Neural progenitor cell (in vitro differentiated cells): Measurements from ENCODE around the gene COL23A1. TPM values are rescaled to one million over a fixed set of nuclear protein-coding genes. Genes with fewer than 3 reads are reported as not detected.

Experiments used
- DNase-seq: peaks from one replicate; pipeline ENCODE4 v3.0.0-alpha.2; 2016; ENCODE audit warnings: low spot score
- H2AFZ ChIP-seq: fragments of 200-600 bp; sonication (generic); replicated peaks from 2 replicates; pipeline ENCODE4 v1.6.1; 2016; ENCODE audit warnings: antibody characterized with exemption
- H3F3A ChIP-seq: fragments of 200-600 bp; sonication (generic); 2 replicates; pipeline ENCODE4 v1.6.1; 2016; ENCODE audit warnings: antibody characterized with exemption, low read depth
- H3K27ac ChIP-seq: fragments of 200-600 bp; sonication (generic); 2 replicates; pipeline ENCODE4 v1.5.1; 2016; ENCODE audit warnings: mild to moderate bottlenecking
- H3K27me3 ChIP-seq: fragments of 200-600 bp; sonication (generic); 2 replicates; pipeline ENCODE4 v1.6.1; 2016; ENCODE audit warnings: mild to moderate bottlenecking, moderate library complexity
- H3K36me3 ChIP-seq: fragments of 200-600 bp; sonication (generic); 2 replicates; pipeline ENCODE4 v1.5.1; 2016
- H3K4me1 ChIP-seq: fragments of 200-600 bp; sonication (generic); 2 replicates; pipeline ENCODE4 v1.6.1; 2016; ENCODE audit warnings: mixed run types
- H3K4me2 ChIP-seq: fragments of 200-600 bp; sonication (generic); 2 replicates; pipeline ENCODE4 v1.6.1; 2016
- H3K4me3 ChIP-seq: fragments of 200-600 bp; sonication (generic); 2 replicates; pipeline ENCODE4 v1.5.1; 2016
- H3K79me2 ChIP-seq: fragments of 200-600 bp; sonication (generic); 2 replicates; pipeline ENCODE4 v1.6.1; 2016; ENCODE audit warnings: low read depth
- H3K9ac ChIP-seq: fragments of 200-600 bp; sonication (generic); 2 replicates; pipeline ENCODE4 v1.6.1; 2016
- H3K9me3 ChIP-seq: fragments of 200-600 bp; sonication (generic); 2 replicates; pipeline ENCODE4 v1.5.1; 2016; ENCODE audit warnings: low read depth
- H4K20me1 ChIP-seq: fragments of 200-600 bp; sonication (generic); 2 replicates; pipeline ENCODE4 v1.6.1; 2016; ENCODE audit warnings: low read depth
- H3K27ac Mint-ChIP-seq: 3 replicates; pipeline ENCODE4 v1.8.0; 2021; ENCODE audit warnings: mixed read lengths
- H3K27me3 Mint-ChIP-seq: 2 replicates; pipeline ENCODE4 v1.8.0; 2022; ENCODE audit warnings: low read depth, mild to moderate bottlenecking, inconsistent platforms, moderate library complexity, mixed read lengths; ENCODE audit not compliant: insufficient read depth
- H3K36me3 Mint-ChIP-seq: 3 replicates; pipeline ENCODE4 v1.8.0; 2021; ENCODE audit warnings: mixed read lengths
- H3K4me1 Mint-ChIP-seq: 3 replicates; pipeline ENCODE4 v1.8.0; 2021; ENCODE audit warnings: mixed read lengths
- H3K4me3 Mint-ChIP-seq: 3 replicates; pipeline ENCODE4 v1.8.0; 2021; ENCODE audit warnings: mild to moderate bottlenecking, moderate library complexity, mixed read lengths
- H3K9me3 Mint-ChIP-seq: 3 replicates; pipeline ENCODE4 v1.8.0; 2020; ENCODE audit warnings: mixed read lengths
- EZH2 ChIP-seq: fragments of 200-600 bp; sonication (generic); IDR thresholded peaks from 2 replicates; pipeline ENCODE4 v1.6.1; 2017; ENCODE audit warnings: antibody characterized with exemption, mild to moderate bottlenecking, moderate library complexity
- EZH2phosphoT487 ChIP-seq: fragments of 200-600 bp; sonication (generic); IDR thresholded peaks from 2 replicates; pipeline ENCODE4 v1.6.1; 2017; ENCODE audit warnings: antibody characterized with exemption
- total RNA-seq: library from RNA; depleted of rRNA; stranded (reverse); fragments of >200 nt; gene quantifications from 2 replicates; pipeline ENCODE4 v1.2.3, GENCODE V29; 2015; ENCODE audit warnings: low replicate concordance
- TF ChIP-seq, protein P1 (sequence below): fragments of 200-600 bp; sonication (generic); IDR thresholded peaks from 2 replicates; pipeline ENCODE4 v1.5.1; 2017; ENCODE audit warnings: antibody characterized with exemption, mild to moderate bottlenecking

COL23A1 gene
- total RNA-seq, 1 donor from 2014 or later = not detected

DNA sequence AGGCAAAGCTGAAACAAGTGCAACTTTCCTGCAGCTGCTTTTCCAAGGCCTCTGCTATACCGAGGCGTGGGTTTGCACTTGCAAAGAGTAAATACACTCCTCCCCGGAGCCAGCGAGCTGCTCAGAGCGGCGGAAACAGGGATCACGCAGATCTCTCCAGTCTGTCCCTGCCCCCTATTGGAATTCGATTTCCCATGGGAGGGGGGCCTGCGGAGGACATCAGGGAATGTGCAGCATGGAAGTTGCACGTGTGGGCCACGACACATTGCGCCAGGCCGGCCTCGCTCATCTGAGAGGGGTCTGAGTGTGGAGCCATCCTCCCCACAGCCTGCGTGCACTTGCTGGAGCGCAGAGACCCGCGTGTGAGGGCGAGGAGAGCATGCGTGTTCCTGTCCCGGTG is 253.3 kb downstream of the COL23A1 start:
- peaks cover 36% of the 10 kb centered on the region for H3K4me1 Mint-ChIP-seq
- Histone ChIP-seq H3K36me3 (no peaks in the 10 kb centered on the region), H3K4me2 (no peak overlapping the region), H3F3A (no peaks in the 10 kb centered on the region), H3K79me2 (no peaks in the 10 kb centered on the region), H4K20me1 (no peaks in the 10 kb centered on the region), H3K27ac (no peak overlapping the region), H3K27me3 (no peaks in the 10 kb centered on the region), H3K9me3 (no peaks in the 10 kb centered on the region), H3K9ac (no peak overlapping the region), H2AFZ (peak overlapping the region; percentile 14), H3K4me3 (no peak overlapping the region), H3K4me1 (no peaks in the 10 kb centered on the region)
- H3K27me3 Mint-ChIP-seq = peaks cover 7% of the 10 kb centered on the region
- peak overlapping the region; percentile 26 for H3K27ac Mint-ChIP-seq
- H3K36me3 Mint-ChIP-seq = no peaks in the 10 kb centered on the region
- H3K4me3 Mint-ChIP-seq = no peak overlapping the region
- H3K9me3 Mint-ChIP-seq = no peaks in the 10 kb centered on the region
- TF ChIP-seq, protein P1, sequence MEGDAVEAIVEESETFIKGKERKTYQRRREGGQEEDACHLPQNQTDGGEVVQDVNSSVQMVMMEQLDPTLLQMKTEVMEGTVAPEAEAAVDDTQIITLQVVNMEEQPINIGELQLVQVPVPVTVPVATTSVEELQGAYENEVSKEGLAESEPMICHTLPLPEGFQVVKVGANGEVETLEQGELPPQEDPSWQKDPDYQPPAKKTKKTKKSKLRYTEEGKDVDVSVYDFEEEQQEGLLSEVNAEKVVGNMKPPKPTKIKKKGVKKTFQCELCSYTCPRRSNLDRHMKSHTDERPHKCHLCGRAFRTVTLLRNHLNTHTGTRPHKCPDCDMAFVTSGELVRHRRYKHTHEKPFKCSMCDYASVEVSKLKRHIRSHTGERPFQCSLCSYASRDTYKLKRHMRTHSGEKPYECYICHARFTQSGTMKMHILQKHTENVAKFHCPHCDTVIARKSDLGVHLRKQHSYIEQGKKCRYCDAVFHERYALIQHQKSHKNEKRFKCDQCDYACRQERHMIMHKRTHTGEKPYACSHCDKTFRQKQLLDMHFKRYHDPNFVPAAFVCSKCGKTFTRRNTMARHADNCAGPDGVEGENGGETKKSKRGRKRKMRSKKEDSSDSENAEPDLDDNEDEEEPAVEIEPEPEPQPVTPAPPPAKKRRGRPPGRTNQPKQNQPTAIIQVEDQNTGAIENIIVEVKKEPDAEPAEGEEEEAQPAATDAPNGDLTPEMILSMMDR = no peak
- TF ChIP-seq EZH2 (no peak), EZH2phosphoT487 (no peak)
- DNase-seq = peak; percentile 40

DNA sequence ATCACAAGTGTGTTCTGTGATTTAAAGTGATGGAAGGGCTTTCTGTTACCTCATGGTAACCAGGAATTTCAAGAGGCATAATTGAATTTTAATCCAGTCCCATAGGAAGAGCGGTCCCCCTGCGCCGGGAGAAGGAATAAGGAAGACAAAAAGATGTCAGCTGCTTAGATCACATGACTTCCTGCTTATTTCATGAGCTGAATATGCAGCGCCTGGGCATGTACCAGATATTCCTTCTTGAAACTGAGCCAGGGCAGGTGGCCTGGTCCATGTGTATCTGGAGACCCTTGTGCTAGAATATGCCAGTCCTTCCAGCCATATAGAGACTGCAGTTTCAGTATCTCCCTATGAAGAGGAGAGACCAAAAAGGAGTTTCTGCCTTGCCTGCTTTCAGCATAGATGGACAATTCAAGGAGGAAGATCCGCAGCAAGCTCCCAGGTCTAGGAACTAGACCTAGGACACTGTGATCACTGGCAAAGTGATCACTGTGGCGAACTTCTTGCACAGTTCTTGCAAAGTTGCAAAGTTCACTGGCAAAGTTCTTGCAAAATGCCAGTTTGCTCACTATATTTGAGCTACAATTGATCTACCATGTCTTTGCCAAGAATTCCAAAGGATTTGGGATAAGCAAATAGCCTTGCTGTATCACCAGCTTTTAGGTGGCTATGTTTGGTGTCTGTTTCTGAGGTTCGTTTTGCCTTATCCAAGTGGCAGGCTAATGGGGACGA is 254.7 kb downstream of the COL23A1 start:
- Mint-ChIP-seq H3K36me3 (no peaks in the 10 kb centered on the region), H3K4me1 (peaks cover 42% of the 10 kb centered on the region), H3K27me3 (peaks cover 6% of the 10 kb centered on the region), H3K27ac (no peak overlapping the region), H3K4me3 (no peak overlapping the region), H3K9me3 (no peaks in the 10 kb centered on the region)
- H2AFZ ChIP-seq = no peak overlapping the region
- TF ChIP-seq EZH2phosphoT487 = no peak
- TF ChIP-seq EZH2 = no peak
- TF ChIP-seq, protein P1 = no peak
- no peak overlapping the region for H3K9ac ChIP-seq
- H3K27ac ChIP-seq = no peak overlapping the region
- no peaks in the 10 kb centered on the region for H3K79me2 ChIP-seq
- H3K9me3 ChIP-seq = no peaks in the 10 kb centered on the region
- no peak overlapping the region for H3K4me2 ChIP-seq
- no peaks in the 10 kb centered on the region for H3F3A ChIP-seq
- no peak overlapping the region for H3K4me3 ChIP-seq
- DNase-seq = no peak
- H4K20me1 ChIP-seq = no peaks in the 10 kb centered on the region
- no peaks in the 10 kb centered on the region for H3K4me1 ChIP-seq
- no peaks in the 10 kb centered on the region for H3K27me3 ChIP-seq
- H3K36me3 ChIP-seq = no peaks in the 10 kb centered on the region

DNA sequence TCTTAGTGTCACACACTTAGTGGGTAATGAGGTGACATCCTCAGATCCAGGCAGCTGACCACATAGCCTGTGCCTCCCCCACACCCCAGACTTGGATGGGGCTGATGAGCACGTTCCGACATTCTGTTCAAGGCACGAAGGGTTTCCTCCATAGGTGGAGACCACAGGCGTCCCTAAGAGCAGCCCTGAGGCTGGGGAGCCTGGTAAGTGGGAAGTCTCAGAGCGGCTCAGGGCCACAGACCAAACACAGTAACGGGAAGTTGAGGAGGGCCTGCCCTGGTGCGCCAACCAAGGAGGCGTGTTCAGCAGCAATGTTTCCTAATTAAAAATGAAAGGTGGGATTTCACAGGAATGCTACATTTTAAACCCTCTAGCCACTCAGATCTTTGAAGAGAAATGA is 255.3 kb downstream of the COL23A1 start:
- H3K9me3 Mint-ChIP-seq = no peaks in the 10 kb centered on the region
- H3K4me2 ChIP-seq = no peak overlapping the region
- no peak for DNase-seq
- H3K36me3 ChIP-seq = no peaks in the 10 kb centered on the region
- H3F3A ChIP-seq = no peaks in the 10 kb centered on the region
- no peak overlapping the region for H3K9ac ChIP-seq
- H3K9me3 ChIP-seq = no peaks in the 10 kb centered on the region
- no peaks in the 10 kb centered on the region for H3K79me2 ChIP-seq
- no peaks in the 10 kb centered on the region for H3K4me1 ChIP-seq
- TF ChIP-seq, protein P1 = no peak
- TF ChIP-seq EZH2 (no peak), EZH2phosphoT487 (no peak)
- no peak overlapping the region for H3K27ac ChIP-seq
- H3K4me3 Mint-ChIP-seq = no peak overlapping the region
- H3K4me3 ChIP-seq = no peak overlapping the region
- peak overlapping the region; percentile 69 for H3K27ac Mint-ChIP-seq
- no peaks in the 10 kb centered on the region for H3K27me3 ChIP-seq
- no peak overlapping the region for H2AFZ ChIP-seq
- H3K4me1 Mint-ChIP-seq = peaks cover 42% of the 10 kb centered on the region
- peaks cover 6% of the 10 kb centered on the region for H3K27me3 Mint-ChIP-seq
- no peaks in the 10 kb centered on the region for H4K20me1 ChIP-seq
- H3K36me3 Mint-ChIP-seq = no peaks in the 10 kb centered on the region
